GM12874 (cell line): ENCODE measurements around the gene COG7.

Experiments
- TF ChIP-seq, protein P1 (sequence below): IDR thresholded peaks from 2 replicates; pipeline ENCODE4 v1.5.1; 2011; ENCODE audit warnings: low read depth, mild to moderate bottlenecking, control low read depth, low read length, moderate library complexity; ENCODE audit not compliant: insufficient read depth

The COG7 gene

DNA sequence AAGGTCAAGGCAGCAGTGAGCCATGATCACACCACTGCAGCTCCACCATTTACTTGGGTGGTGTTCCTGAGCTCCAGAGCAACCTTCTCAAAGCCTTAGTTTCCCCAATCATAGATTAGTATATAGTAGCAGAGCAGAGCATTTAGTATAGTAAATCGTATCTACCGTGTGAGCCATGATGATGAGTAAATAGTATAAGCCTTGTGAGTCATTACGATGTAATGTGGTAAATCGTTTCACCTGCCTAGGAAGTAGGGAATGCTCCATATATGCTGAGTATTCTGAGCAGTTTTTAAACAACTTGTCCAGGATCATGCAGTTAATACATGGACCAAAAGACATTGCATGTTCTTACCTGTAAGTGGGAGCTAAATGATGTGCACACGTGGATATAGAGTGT, 84.5 kb downstream of the COG7 start:
- TF ChIP-seq, protein P1, sequence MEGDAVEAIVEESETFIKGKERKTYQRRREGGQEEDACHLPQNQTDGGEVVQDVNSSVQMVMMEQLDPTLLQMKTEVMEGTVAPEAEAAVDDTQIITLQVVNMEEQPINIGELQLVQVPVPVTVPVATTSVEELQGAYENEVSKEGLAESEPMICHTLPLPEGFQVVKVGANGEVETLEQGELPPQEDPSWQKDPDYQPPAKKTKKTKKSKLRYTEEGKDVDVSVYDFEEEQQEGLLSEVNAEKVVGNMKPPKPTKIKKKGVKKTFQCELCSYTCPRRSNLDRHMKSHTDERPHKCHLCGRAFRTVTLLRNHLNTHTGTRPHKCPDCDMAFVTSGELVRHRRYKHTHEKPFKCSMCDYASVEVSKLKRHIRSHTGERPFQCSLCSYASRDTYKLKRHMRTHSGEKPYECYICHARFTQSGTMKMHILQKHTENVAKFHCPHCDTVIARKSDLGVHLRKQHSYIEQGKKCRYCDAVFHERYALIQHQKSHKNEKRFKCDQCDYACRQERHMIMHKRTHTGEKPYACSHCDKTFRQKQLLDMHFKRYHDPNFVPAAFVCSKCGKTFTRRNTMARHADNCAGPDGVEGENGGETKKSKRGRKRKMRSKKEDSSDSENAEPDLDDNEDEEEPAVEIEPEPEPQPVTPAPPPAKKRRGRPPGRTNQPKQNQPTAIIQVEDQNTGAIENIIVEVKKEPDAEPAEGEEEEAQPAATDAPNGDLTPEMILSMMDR = no peak

DNA sequence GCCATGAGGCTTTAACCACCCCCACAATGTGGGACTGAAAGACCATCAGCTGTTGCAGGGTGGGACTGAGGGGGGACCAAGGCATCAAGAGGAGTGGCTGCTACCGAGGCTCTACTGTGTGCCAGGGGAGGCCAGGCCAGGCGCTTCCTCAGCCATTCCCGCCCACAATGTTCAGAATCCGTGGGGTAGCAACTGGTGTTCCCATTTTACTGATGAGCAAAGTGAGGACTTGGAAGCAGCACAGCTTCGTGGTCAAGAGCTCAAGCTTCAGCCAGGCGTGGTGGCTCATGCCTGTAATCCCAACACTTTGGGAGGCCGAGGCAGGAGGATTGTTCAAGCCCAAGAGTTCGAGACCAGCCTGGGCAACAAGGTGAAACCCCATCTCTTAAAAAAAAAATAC, 85.0 kb downstream of the COG7 start:
- TF ChIP-seq, protein P1 = no peak

GRCh38 chr16:23367564-23367963, 85.4 kb downstream of the COG7 start:
- TF ChIP-seq, protein P1 = no peak

DNA sequence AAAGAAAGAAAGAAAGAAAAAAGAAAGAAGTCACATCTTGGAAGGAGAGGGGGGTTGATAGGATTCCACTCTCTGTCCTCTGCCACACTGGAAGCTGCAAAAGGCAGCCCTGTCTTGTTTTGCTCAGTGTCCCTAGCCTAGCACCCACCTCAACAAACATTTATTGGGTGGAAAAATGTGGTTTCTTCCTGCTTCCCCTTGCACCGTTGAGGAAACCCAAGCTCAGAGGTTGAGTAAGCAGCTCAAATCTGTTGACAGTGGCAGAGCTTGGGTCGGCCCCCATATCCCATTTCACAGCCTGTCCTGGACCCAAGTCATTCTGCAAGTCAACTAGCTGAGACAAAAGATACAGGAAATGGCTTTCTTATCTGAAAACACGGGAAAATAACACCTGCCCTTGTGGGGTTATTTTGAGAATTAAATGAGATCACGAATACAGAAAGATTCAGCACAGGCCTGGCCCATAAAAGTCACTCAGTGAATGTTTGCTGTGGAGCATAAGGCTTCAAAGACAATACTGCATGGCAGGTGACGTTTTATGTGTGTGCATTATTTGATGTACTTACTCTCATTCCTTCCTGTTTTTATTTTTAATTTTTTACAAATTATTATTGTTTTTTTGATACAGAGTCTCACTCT, 87.3 kb downstream of the COG7 start:
- TF ChIP-seq, protein P1 = no peak

- TF ChIP-seq, protein P1 = no peak
These were observed 90.3 kb downstream of the COG7 start for GRCh38 chr16:23362460-23363317.

- TF ChIP-seq, protein P1 = no peak
These were observed 93.8 kb downstream of the COG7 start for GRCh38 chr16:23359092-23359760.

DNA sequence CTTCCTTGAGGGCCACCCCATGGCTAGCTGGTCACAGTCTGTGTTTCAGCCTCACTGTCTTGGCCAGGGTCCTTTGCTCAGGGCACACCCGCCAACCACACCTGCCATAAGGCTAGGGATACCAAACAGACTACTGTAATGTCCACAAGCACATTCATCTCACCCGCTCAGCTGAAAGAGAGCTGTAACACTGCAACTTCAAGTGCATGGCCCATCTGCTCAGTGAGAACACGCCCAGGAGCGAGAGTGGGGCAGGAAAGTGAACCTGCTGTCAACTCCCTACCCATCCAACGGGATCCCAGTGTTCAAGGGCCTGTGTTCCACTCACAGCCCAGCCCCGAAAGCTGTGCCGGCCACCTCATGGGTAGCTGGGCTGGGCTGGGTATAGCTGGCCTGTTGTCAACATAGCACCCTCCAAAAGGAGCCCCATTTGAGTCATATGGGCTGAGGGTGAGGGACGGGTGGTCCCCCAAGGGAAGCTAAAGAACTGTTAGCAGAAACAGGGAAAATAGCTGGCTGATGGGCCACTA, 95.2 kb downstream of the COG7 start:
- TF ChIP-seq, protein P1 = no peak
